Measurements from ENCODE around the gene FHAD1. TPM values are rescaled to one million over a fixed set of nuclear protein-coding genes. Genes with fewer than 3 reads are reported as not detected.

FHAD1 gene
- total and polyA plus RNA-seq, 10 of the 15 experiments (the other 5 are each of a cell fraction or from before 2014, with no cell fraction given): 0.09 to 1.0 (median 0.32) TPM; not detected in 2

DNA sequence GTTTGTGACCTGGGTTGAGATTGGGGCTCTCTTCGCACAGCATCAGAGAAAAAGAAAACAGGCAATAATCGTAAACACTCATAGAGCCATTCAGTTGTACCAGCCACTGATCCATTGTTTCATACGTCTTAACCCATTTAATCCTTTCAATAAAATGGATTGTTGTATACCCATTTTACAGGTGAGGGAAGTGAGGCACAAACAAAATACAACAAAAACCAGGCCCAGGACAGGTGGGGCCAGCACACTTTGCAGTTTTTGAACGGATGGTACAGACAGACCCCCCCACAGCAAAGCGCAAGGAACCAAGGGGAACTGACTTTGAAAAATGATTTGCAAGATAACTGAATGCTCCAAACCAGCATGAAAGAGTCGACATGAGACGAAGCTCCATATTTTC, 4.3 kb upstream of the FHAD1 start:
- WGBS (ENCODE audit: insufficient coverage, insufficient replicate concordance, low lambda C conversion rate, missing lambda C conversion rate): 59% methylated on average over 7 of the region's 7 CpGs
- ChIA-PET SMC1A (ENCODE audit: uncharacterized antibody, unreplicated experiment) (interaction anchor here (0.5 to 4.9 kb wide), 6 partner anchors 9 to 61 kb away, joined by 3 to 25 read pairs (median 10); no protein-coding TSS in a partner anchor), RAD21 (ENCODE audit: unreplicated experiment) (interaction anchor here (1.7 kb wide), 1 partner anchor 11 kb away, joined by 4 read pairs; no protein-coding TSS in a partner anchor), CTCF (interaction anchor here (0.6 to 1.0 kb wide), 2 partner anchors 12 to 87 kb away, joined by 3 to 5 read pairs; no protein-coding TSS in a partner anchor), POLR2A (interaction anchor here (2.0 kb wide), 1 partner anchor 19 kb away, joined by 9 read pairs; no protein-coding TSS in a partner anchor)
- Histone ChIP-seq H3K79me2 (ENCODE audit: control insufficient read depth, insufficient read depth, low read length) (no peaks in the 10 kb centered on the region), H3K27me3 (replicated peaks in 1 of 2; ENCODE audit: control insufficient read depth in 2 of 2, insufficient read depth in 2 of 2, low read length in 1 of 2) (no peaks in the 10 kb centered on the region), H3K36me3 (ENCODE audit: control insufficient read depth in 2 of 2, insufficient read depth in 2 of 2, low read length in 1 of 2) (no peaks in the 10 kb centered on the region), H3K9ac (ENCODE audit: control insufficient read depth, insufficient read depth, low read length) (no peak overlapping the region), H3K27ac (ENCODE audit: control insufficient read depth, insufficient read depth) (no peak overlapping the region), H3K9me3 (replicated peaks; ENCODE audit: control insufficient read depth, insufficient read depth, low read length) (peaks cover 13% of the 10 kb centered on the region; the same call in 2 of the 3 replicates), H3K4me1 (ENCODE audit: control insufficient read depth, insufficient read depth, low read length) (peaks cover 10% of the 10 kb centered on the region), H3K4me3 (no peak overlapping the region), H2AFZ (ENCODE audit: control insufficient read depth, low read depth, low read length) (no peak overlapping the region), H3K4me2 (ENCODE audit: control insufficient read depth, insufficient read depth) (no peak overlapping the region), H4K20me1 (ENCODE audit: control insufficient read depth, insufficient read depth) (no peaks in the 10 kb centered on the region)
- DNase-seq (ENCODE audit: low read depth, low spot score) (no peak), ATAC-seq (no peak), FAIRE-seq (no peak)
- BruUV-seq (replicated peaks): no TSS peak
- TF ChIP-seq CHD2 (IDR thresholded peaks at IDR 0.05; ENCODE audit: borderline replicate concordance, low read depth, low read length): no peak
- no peak for TF ChIP-seq NRF1 (conservative IDR thresholded peaks at IDR 0.05; ENCODE audit: low read depth, low read length)
- no peak for TF ChIP-seq ZNF274 (IDR thresholded peaks at IDR 0.05; ENCODE audit: insufficient read depth, insufficient read length)
- no peak for TF ChIP-seq SRF (IDR thresholded peaks at IDR 0.05; ENCODE audit: low read depth in 2 of 2, low read length in 2 of 2)
- TF ChIP-seq, protein P1, sequence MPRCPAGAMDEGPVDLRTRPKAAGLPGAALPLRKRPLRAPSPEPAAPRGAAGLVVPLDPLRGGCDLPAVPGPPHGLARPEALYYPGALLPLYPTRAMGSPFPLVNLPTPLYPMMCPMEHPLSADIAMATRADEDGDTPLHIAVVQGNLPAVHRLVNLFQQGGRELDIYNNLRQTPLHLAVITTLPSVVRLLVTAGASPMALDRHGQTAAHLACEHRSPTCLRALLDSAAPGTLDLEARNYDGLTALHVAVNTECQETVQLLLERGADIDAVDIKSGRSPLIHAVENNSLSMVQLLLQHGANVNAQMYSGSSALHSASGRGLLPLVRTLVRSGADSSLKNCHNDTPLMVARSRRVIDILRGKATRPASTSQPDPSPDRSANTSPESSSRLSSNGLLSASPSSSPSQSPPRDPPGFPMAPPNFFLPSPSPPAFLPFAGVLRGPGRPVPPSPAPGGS (IDR thresholded peaks at IDR 0.05; ENCODE audit: borderline replicate concordance, insufficient read depth, low read depth, low read length, poor library complexity, severe bottlenecking): no peak
- TF ChIP-seq, protein P2, sequence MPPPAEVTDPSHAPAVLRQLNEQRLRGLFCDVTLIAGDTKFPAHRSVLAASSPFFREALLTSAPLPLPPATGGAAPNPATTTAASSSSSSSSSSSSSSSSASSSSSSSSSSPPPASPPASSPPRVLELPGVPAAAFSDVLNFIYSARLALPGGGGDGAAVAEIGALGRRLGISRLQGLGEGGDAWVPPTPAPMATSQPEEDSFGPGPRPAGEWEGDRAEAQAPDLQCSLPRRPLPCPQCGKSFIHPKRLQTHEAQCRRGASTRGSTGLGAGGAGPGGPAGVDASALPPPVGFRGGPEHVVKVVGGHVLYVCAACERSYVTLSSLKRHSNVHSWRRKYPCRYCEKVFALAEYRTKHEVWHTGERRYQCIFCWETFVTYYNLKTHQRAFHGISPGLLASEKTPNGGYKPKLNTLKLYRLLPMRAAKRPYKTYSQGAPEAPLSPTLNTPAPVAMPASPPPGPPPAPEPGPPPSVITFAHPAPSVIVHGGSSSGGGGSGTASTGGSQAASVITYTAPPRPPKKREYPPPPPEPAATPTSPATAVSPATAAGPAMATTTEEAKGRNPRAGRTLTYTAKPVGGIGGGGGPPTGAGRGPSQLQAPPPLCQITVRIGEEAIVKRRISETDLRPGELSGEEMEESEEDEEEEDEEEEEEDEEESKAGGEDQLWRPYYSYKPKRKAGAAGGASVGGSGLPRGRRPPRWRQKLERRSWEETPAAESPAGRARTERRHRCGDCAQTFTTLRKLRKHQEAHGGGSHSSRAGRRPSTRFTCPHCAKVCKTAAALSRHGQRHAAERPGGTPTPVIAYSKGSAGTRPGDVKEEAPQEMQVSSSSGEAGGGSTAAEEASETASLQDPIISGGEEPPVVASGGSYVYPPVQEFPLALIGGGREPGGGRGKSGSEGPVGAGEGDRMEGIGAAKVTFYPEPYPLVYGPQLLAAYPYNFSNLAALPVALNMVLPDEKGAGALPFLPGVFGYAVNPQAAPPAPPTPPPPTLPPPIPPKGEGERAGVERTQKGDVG (CRISPR knock-in tag; IDR thresholded peaks at IDR 0.05): no peak
- TF ChIP-seq, protein P3, sequence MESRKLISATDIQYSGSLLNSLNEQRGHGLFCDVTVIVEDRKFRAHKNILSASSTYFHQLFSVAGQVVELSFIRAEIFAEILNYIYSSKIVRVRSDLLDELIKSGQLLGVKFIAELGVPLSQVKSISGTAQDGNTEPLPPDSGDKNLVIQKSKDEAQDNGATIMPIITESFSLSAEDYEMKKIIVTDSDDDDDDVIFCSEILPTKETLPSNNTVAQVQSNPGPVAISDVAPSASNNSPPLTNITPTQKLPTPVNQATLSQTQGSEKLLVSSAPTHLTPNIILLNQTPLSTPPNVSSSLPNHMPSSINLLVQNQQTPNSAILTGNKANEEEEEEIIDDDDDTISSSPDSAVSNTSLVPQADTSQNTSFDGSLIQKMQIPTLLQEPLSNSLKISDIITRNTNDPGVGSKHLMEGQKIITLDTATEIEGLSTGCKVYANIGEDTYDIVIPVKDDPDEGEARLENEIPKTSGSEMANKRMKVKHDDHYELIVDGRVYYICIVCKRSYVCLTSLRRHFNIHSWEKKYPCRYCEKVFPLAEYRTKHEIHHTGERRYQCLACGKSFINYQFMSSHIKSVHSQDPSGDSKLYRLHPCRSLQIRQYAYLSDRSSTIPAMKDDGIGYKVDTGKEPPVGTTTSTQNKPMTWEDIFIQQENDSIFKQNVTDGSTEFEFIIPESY (IDR thresholded peaks at IDR 0.05): no peak
- TF ChIP-seq TARDBP (IDR thresholded peaks at IDR 0.05; ENCODE audit: borderline replicate concordance): no peak
- TF ChIP-seq, protein P4, sequence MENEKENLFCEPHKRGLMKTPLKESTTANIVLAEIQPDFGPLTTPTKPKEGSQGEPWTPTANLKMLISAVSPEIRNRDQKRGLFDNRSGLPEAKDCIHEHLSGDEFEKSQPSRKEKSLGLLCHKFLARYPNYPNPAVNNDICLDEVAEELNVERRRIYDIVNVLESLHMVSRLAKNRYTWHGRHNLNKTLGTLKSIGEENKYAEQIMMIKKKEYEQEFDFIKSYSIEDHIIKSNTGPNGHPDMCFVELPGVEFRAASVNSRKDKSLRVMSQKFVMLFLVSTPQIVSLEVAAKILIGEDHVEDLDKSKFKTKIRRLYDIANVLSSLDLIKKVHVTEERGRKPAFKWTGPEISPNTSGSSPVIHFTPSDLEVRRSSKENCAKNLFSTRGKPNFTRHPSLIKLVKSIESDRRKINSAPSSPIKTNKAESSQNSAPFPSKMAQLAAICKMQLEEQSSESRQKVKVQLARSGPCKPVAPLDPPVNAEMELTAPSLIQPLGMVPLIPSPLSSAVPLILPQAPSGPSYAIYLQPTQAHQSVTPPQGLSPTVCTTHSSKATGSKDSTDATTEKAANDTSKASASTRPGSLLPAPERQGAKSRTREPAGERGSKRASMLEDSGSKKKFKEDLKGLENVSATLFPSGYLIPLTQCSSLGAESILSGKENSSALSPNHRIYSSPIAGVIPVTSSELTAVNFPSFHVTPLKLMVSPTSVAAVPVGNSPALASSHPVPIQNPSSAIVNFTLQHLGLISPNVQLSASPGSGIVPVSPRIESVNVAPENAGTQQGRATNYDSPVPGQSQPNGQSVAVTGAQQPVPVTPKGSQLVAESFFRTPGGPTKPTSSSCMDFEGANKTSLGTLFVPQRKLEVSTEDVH (IDR thresholded peaks at IDR 0.05; ENCODE audit: low read depth, partially characterized antibody): no peak
- no peak for TF ChIP-seq E4F1 (IDR thresholded peaks at IDR 0.05; ENCODE audit: borderline replicate concordance, partially characterized antibody)
- intact Hi-C loops (cut with micrococcal nuclease; ENCODE audit: unreplicated experiment): no loop called here
- in situ Hi-C loops (cut with MboI): no loop called here
